Cortex of kidney (tissue), 1 donor: ENCODE data around the gene YTHDC2.
"Not testable (repeated sequence)": the region's sequence is repeated elsewhere in the genome, so short reads cannot be mapped to it uniquely, and the experiment has no call there.

Experiments used
- DNase-seq: peaks from one replicate; lab custom pipeline; 2025; lab: John Stamatoyannopoulos, UW

YTHDC2 gene

DNA sequence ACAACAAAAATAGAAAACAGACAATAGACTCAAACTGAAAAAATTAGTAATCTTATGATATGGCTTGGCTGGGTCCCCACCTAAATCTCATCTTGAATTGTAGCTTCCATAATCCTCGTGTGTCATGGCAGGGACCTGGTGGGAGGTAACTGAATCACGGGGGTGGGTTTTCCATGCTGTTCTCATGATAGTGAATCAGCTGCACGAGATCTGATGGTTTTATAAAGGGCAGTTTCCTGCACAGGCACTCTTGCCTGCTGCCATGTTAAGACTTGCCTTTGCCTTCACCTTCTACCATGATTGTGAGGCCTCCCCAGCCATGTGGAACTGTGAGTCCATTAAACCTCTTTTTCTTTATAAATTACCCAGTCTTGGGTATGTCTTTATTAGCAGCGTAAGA lies 89.8 kb downstream of the YTHDC2 start:
- DNase-seq: not testable (repeated sequence)

DNA sequence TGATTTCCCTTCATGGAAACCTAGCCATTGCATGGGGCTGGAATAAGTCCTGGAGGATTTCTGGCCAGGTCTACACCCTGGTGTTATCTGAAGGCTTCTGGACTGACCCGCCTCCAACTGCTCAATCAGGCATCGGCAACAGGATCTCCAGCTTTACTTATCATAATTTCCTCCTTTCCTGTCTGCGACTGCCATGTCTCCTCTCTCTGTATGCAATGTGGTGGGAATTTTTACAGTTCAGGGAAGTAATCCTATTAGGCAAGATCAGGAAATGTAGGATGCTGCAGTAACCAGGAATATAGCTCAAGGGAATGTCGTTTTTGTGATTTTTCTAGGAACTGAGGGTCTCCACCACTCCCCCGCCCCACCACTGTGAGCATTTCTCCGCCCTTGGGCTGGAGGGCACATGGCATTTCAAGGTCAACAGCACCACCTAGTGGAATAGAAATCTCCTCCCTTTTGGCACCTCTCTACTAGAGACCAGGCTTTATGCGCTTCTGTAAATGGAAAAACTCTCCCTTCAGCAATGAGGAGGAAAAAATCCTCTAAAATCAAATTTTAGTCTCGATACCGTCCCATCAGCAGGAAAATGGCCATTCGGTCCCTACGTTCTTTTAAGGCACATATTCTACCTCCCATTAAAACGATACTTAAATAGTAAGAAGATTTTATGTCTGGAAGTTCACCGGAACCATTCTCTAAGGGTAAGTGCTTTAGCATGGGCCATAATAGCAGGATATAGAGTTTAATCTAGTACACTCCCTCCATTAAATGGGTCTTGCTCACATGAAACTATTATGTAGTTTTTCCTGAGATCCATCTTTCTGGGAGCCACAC lies 93.0 kb downstream of the YTHDC2 start:
- no peak for DNase-seq

DNA sequence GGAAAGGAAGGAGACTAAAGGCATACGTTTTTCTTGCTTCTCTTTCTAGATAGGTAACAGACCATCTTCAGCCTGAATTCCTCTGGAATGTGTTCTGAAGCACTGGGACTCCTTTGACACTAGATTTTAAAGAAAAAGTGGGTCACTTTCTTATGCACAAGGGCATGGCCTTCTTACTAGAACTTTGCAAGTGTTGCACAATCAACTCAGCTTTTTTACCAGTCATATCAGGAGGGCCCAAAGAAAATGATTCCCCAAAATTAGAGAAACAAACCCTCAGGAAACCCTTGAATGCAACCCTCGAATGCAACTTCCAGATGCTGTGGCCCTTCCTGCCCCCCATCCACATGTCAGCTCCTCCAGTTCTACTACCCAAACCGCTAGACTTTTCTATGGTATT lies 93.9 kb downstream of the YTHDC2 start:
- DNase-seq: no peak

DNA sequence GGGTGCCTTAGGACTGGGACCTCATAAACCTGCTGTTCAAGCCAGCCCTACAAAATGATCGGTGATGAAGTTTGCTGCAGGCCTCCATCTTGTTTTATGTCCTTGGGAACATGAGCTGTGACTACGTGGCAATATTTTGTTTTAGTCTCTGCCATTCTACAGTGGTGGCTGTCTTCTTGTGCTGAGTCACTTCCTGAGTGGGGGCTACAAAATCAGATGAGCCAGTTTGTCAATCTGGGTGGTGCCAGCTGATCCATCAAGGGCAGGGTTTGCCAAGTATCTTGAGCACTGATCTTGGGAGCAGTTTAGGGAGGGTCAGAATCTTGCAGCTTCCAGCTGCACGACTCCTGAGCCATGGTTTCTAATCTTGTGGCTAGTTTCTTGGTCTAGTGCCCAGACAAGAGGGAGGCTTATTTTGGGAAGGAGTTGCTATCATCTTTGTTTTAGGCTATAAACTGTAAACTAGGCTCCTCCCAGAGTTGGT lies 94.7 kb downstream of the YTHDC2 start:
- DNase-seq: no peak

DNA sequence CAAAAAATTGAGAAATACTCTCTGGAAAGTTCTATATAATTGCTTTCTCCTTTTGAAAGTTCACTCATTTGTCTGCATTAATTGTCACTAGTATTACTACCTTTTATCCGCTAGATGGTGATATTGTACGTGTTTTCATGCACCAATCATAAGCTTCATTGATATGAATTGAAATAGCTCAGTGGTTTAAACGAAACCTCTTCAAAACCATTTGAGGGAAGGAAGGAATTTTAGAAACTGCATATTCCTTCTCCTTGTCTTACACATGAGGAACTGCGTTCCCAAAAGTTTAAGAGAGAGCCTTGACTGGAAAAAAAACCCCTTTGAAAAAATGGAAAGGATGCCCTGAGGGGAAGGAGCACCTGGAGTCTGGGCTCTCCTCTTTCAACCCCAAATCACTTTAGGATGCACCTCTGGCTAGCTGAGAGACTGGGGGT lies 98.6 kb downstream of the YTHDC2 start:
- no peak for DNase-seq

DNA sequence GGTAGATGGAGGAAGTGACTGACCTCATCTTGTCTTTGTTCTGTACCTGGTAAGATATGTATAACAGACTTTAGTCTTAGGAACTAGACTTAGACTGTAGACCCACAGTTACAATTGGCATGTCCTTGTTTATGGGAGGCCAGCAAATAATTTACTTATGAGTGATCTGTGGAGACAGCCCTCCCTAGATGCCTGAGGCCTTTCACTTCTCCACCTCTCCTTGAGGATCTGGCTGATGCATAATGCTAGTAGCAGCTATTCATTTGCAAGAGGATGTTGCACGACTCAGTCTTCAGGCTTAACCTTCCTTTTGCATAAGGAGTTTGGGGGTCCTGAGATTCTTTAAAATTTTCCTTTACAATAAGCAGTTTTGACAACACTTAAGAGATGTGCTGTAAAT lies 100.7 kb downstream of the YTHDC2 start:
- DNase-seq: no peak

DNA sequence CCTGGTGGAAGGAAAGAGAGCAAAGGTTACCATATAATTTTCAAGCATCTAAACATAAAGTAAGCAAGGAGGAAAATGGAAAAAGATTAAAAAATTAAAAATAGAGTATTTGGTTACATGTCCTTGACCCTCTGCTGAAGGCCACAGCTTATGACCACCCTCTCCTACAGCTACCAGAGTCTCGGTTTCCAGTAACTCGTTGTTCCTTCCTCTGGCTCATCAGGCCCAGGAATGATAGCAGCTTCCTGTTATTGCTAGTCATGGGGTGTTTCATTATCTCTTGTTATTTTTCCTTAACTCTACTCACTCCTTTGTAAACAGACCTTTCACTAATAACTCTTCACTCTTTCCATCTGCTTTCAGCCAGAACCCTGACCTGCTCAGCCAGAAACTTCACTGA lies 102.2 kb downstream of the YTHDC2 start:
- no peak for DNase-seq

DNA sequence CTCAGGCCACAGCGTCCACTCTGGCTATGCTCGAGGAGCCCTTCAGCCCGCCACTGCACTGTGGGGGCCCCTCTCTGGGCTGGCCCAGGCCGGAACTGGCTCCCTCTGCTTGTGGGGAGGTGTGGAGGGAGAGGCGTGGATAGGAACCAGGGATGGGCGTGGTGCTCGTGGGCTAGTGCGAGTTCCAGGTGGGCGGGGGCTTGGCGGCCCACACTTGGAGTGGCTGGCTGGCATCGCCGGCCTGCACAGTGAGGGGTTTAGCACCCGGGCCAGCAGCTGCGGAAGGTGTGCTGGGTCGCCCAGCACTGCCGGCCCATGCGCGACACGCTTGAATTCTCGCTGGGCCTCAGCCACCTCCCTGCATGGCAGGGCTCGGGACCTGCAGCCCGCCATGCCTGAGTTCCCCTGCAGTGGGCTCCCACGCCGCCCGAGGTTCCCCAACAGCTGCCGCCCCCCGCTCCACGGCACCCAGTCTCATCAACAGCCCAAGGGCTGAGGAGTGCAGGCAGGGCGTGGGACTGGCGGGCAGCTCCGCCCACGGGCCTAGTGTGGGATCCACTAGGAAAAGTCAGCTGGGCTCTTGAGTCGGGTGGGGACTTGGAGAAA lies 103.8 kb downstream of the YTHDC2 start:
- no peak for DNase-seq

DNA sequence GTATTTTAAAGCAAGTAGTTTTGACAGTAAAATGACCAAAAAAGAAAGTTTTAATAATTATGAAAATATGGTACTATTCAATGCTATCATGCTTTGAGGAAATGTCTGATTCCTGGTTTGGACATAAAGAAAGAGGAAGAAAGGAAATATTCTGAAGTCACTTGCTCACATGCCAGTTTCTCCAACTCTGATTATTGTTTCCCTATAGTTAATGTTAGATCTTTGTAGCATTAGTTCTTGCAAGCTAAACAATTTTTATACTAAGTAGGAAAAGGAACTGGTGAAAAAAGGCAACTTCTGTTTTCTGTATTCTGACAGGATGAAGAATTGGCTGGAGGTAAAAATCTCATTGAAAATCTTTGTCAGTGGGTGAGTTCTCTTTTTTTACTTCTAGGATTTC lies 119.5 kb downstream of the YTHDC2 start:
- no peak for DNase-seq

DNA sequence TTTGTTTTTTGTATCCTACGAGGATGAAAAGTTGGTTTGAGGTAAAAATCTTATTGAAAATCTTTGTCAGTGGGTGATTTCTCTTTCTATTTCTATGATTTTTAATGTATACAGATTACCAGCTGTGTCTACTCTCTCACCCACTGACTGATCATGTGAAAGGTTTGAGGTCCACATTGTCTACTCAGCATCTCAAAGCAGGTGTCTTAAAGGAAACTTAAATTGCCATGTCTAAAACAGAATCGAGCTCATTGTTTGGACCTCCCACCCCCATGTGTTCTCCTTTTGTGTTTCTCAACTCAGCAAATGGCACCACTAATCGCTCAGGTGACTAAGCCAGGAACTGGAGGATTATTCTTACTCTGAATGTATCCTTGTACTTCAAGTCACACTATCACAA lies 121.5 kb downstream of the YTHDC2 start:
- DNase-seq: no peak

DNA sequence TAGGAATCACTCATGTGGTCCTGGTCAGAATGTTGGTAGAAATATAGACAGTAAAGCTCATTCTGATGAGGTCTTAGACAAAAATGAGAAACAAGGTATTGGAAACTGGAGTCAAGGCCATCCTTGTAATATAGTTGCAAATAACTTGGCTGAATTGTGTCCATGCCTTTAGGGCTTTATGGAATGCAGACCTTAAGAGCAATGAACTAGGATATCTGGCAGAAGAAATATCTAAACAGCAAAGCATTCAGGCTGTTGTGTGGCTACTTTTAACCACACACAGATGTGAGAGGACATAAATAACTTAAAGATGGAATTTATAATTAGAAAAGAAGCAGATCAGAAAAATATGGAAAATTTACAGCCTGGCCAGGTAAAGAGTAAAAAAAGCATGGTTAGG lies 128.2 kb downstream of the YTHDC2 start:
- DNase-seq: no peak
